Astrocyte of the spinal cord (primary cell): Measurements from ENCODE around the gene MRC1.

Experiments
- DNase-seq: peaks from one replicate; pipeline ENCODE4 v3.0.0; 2011; ENCODE audit warnings: low read depth, low spot score
- H3K4me3 ChIP-seq: 2 replicates; pipeline ENCODE4 v1.5.1; 2011; ENCODE audit warnings: low read depth, mild to moderate bottlenecking, low read length, moderate library complexity
- CTCF ChIP-seq: IDR thresholded peaks from 2 replicates; pipeline ENCODE4 v1.5.1; 2012; ENCODE audit warnings: low read depth, mild to moderate bottlenecking, low read length, inconsistent platforms
- in situ Hi-C: cut with HindIII; loops from 2 replicates; pipeline ENCODE4 v1.10.0; 2017; ENCODE audit warnings: low sequenced_read_pairs

The MRC1 gene

GRCh38 chr10:17808971-17809841, at the start of gene MRC1:
MRC1 (plus strand) TSS chr10:17809348; CDS start chr10:17809466, 118 bp downstream.
- H3K4me3 ChIP-seq: no peak within 1 kb of the TSS
- TF ChIP-seq CTCF: no peak
- in situ Hi-C loops: no loop called here
- DNase-seq: no peak

GRCh38 chr10:17764142-17764541, 45.0 kb upstream of the MRC1 start:
- no peak overlapping the region for H3K4me3 ChIP-seq
- in situ Hi-C loops: no loop called here
- TF ChIP-seq CTCF: no peak
- DNase-seq: no peak

GRCh38 chr10:17765602-17766001, 43.5 kb upstream of the MRC1 start:
- no peak for TF ChIP-seq CTCF
- no peak for DNase-seq
- H3K4me3 ChIP-seq: no peak overlapping the region
- in situ Hi-C loops: no loop called here

- no peak for DNase-seq
- no peak overlapping the region for H3K4me3 ChIP-seq
- no peak for TF ChIP-seq CTCF
- in situ Hi-C loops: no loop called here
Measured at GRCh38 chr10:17766731-17767130, 42.4 kb upstream of the MRC1 start.

GRCh38 chr10:17768496-17768895, 40.7 kb upstream of the MRC1 start:
- in situ Hi-C loops: no loop called here
- H3K4me3 ChIP-seq: no peak overlapping the region
- DNase-seq: no peak
- no peak for TF ChIP-seq CTCF

- TF ChIP-seq CTCF: no peak
- in situ Hi-C loops: no loop called here
- peak; percentile 14 for DNase-seq
- no peak overlapping the region for H3K4me3 ChIP-seq
Measured at GRCh38 chr10:17768957-17769356, 40.2 kb upstream of the MRC1 start.
